ENCODE data around the gene TFAP2C.
"Not testable (repeated sequence)": the region's sequence is repeated elsewhere in the genome, so short reads cannot be mapped to it uniquely, and the experiment has no call there.

The TFAP2C gene

GRCh38 chr20:56634735-56635385, 5.8 kb downstream of the TFAP2C start:
- no peak for DNase-seq (ENCODE audit: low read depth)
- H3K4me3 ChIP-seq (ENCODE audit: low read depth, low read length), result no peak overlapping the region

- no peak for DNase-seq (ENCODE audit: low read depth)
- H3K4me3 ChIP-seq (ENCODE audit: low read depth, low read length), result no peak overlapping the region
Observed at GRCh38 chr20:56636716-56637115, 7.6 kb downstream of the TFAP2C start.

- DNase-seq (ENCODE audit: low read depth), result no peak
- no peak overlapping the region for H3K4me3 ChIP-seq (ENCODE audit: low read depth, low read length)
Observed at GRCh38 chr20:56637576-56637975, 8.5 kb downstream of the TFAP2C start.

GRCh38 chr20:56646599-56646998, 17.5 kb downstream of the TFAP2C start:
- DNase-seq (ENCODE audit: low read depth), result no peak
- no peak overlapping the region for H3K4me3 ChIP-seq (ENCODE audit: low read depth, low read length)

GRCh38 chr20:56653211-56653610, 24.1 kb downstream of the TFAP2C start:
- DNase-seq (ENCODE audit: low read depth), result no peak
- no peak overlapping the region for H3K4me3 ChIP-seq (ENCODE audit: low read depth, low read length)

- H3K4me3 ChIP-seq (ENCODE audit: low read depth, low read length), result no peak overlapping the region
- no peak for DNase-seq (ENCODE audit: low read depth)
Observed at GRCh38 chr20:56656632-56657031, 27.5 kb downstream of the TFAP2C start.

GRCh38 chr20:56657879-56658278, 28.8 kb downstream of the TFAP2C start:
- DNase-seq (ENCODE audit: low read depth), result no peak

GRCh38 chr20:56658341-56658947, 29.3 kb downstream of the TFAP2C start:
- not testable (repeated sequence) for H3K4me3 ChIP-seq (ENCODE audit: low read depth, low read length); DNase-seq (ENCODE audit: low read depth)

More at GRCh38 chr20:56657879-56658278, 28.8 kb downstream of the TFAP2C start:
- H3K4me3 ChIP-seq (ENCODE audit: low read depth, low read length), result no peak overlapping the region

- H3K4me3 ChIP-seq (ENCODE audit: low read depth, low read length), result no peak overlapping the region
- no peak for DNase-seq (ENCODE audit: low read depth)
Observed at GRCh38 chr20:56663660-56664059, 34.6 kb downstream of the TFAP2C start.

- H3K4me3 ChIP-seq (ENCODE audit: low read depth, low read length), result no peak overlapping the region
- DNase-seq (ENCODE audit: low read depth), result no peak
Observed at GRCh38 chr20:56664796-56665195, 35.7 kb downstream of the TFAP2C start.

GRCh38 chr20:56665806-56666205, 36.7 kb downstream of the TFAP2C start:
- no peak overlapping the region for H3K4me3 ChIP-seq (ENCODE audit: low read depth, low read length)
- DNase-seq (ENCODE audit: low read depth), result no peak

- no peak for DNase-seq (ENCODE audit: low read depth)
- no peak overlapping the region for H3K4me3 ChIP-seq (ENCODE audit: low read depth, low read length)
Observed at GRCh38 chr20:56673450-56673849, 44.3 kb downstream of the TFAP2C start.

- no peak for DNase-seq (ENCODE audit: low read depth)
- H3K4me3 ChIP-seq (ENCODE audit: low read depth, low read length), result no peak overlapping the region
Observed at GRCh38 chr20:56676001-56676400, 46.9 kb downstream of the TFAP2C start.

- no peak for DNase-seq (ENCODE audit: low read depth)
- no peak overlapping the region for H3K4me3 ChIP-seq (ENCODE audit: low read depth, low read length)
Observed at GRCh38 chr20:56676679-56677078, 47.6 kb downstream of the TFAP2C start.

- no peak overlapping the region for H3K4me3 ChIP-seq (ENCODE audit: low read depth, low read length)
- DNase-seq (ENCODE audit: low read depth), result no peak
Observed at GRCh38 chr20:56683077-56683865, 54.2 kb downstream of the TFAP2C start.

GRCh38 chr20:56685879-56686278, 56.8 kb downstream of the TFAP2C start:
- H3K4me3 ChIP-seq (ENCODE audit: low read depth, low read length), result no peak overlapping the region
- no peak for DNase-seq (ENCODE audit: low read depth)

GRCh38 chr20:56687061-56687460, 58.0 kb downstream of the TFAP2C start:
- no peak overlapping the region for H3K4me3 ChIP-seq (ENCODE audit: low read depth, low read length)
- no peak for DNase-seq (ENCODE audit: low read depth)

GRCh38 chr20:56688106-56688505, 59.0 kb downstream of the TFAP2C start:
- H3K4me3 ChIP-seq (ENCODE audit: low read depth, low read length), result no peak overlapping the region
- DNase-seq (ENCODE audit: low read depth), result no peak
